HG03520 (cell line): Measurements from ENCODE around the gene PRUNE1.

Source experiments
- ATAC-seq: cut with Tn5 transposase; IDR thresholded peaks from one replicate; pipeline ENCODE4 v1.9.1; 2021; ENCODE audit warnings: mild to moderate bottlenecking, moderate library complexity; ENCODE audit not compliant: unreplicated experiment

Gene PRUNE1

GRCh38 chr1:151005729-151006319, 2.4 kb upstream of the PRUNE1 start:
- no peak for ATAC-seq

GRCh38 chr1:151006327-151007052, 1.8 kb upstream of the PRUNE1 start, which contains the start of gene MINDY1:
Gene MINDY1 (minus strand): TSS chr1:151006902. CDS start chr1:151002617, 4,285 bp downstream.
- ATAC-seq = no peak

DNA sequence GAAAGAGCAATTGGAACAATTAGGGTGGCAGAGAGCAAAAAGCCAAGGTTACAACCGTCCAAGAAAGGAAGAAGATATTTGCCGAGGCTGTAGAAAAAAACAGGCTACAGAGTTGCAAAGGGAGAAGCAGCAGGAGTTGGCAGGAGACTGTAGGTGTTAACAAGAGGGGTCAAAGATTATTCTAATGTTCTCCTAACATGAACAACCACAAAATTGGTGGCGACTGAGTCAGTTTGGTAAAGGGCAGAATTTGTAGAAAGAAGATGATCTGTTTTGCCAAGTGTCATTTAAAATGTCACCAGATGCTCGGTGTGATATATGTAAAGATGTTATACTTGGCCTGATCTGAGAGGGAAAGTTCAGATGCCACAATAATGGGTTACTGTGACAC, 401 bp upstream of the PRUNE1 start:
- no peak for ATAC-seq

GRCh38 chr1:151009206-151009587, 948 bp downstream of the PRUNE1 start:
- ATAC-seq = no peak

- ATAC-seq = no peak
Observed at GRCh38 chr1:151009674-151010345, 1.6 kb downstream of the PRUNE1 start.

GRCh38 chr1:151010346-151010726, 2.1 kb downstream of the PRUNE1 start:
- no peak for ATAC-seq

DNA sequence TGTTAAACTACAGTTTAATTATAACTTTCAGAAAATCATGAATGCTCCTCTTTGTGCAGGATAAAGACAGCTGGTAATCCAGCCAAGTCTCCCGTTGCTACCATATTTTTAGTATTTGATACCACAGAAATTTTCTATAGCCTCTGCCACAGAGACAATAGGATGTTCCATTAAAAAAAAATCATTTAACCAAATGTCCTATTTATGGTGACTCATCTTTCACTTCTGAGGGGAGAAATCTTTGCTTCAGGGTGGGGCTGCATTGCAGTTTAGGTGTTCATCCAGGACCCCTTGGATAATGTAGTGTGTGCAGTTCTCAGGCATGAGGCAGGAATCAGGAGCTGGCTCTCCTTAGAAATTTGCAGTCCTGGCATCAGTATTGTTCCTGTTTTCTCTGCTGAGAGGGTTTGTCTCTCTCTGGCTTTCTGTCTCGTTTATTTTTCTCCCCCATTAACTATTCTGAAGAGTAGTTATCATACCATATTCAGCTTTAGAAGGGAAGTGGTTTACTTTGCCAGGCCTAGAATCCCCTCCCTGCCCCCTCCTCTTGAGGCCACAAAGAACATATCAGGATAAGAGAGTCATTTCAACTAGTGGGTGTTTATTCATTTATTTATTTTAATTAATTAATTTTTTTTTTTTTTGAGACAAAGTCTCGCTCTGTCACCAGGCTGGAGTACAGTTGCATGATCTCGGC, 3.1 kb downstream of the PRUNE1 start:
- no peak for ATAC-seq

GRCh38 chr1:151012684-151013471, 4.6 kb downstream of the PRUNE1 start:
- ATAC-seq = no peak

- ATAC-seq = no peak
Observed at GRCh38 chr1:151013518-151013917, 5.3 kb downstream of the PRUNE1 start.

GRCh38 chr1:151024540-151025146, 16.4 kb downstream of the PRUNE1 start:
- no peak for ATAC-seq

GRCh38 chr1:151026460-151026859, 18.2 kb downstream of the PRUNE1 start:
- ATAC-seq = no peak

- no peak for ATAC-seq
Observed at GRCh38 chr1:151032164-151032563, 23.9 kb downstream of the PRUNE1 start.

- ATAC-seq = no peak
Observed at GRCh38 chr1:151035167-151035566, 26.9 kb downstream of the PRUNE1 start.

DNA sequence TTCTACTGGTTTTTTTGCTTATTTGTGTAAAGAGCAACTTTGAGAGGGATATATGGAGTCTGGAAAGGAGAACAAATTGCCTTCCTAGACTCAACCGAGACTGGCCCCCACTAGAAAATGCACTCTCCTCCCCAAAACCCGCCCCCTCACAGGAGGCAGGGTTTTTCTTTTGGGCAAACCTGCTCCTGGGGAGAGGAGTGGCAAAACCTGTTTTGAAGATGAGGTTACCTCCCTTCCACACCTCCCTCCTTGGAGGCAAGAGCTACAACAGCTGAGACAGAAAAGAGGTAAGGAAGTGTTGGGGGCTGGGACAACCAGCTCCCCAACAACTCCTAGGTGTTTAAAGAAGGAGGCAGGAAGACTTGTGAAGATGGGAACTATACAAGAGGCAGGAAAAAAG, 28.1 kb downstream of the PRUNE1 start, which contains the start of gene BNIPL:
TSS of gene BNIPL (plus strand) at position 231 of the 400 bp plus-strand sequence. CDS start at position 371, 140 bp downstream.
- no peak for ATAC-seq

- ATAC-seq = no peak
Observed at GRCh38 chr1:151037032-151037431, 28.8 kb downstream of the PRUNE1 start.

- ATAC-seq = no peak
Observed at GRCh38 chr1:151039521-151039920, 31.3 kb downstream of the PRUNE1 start.

DNA sequence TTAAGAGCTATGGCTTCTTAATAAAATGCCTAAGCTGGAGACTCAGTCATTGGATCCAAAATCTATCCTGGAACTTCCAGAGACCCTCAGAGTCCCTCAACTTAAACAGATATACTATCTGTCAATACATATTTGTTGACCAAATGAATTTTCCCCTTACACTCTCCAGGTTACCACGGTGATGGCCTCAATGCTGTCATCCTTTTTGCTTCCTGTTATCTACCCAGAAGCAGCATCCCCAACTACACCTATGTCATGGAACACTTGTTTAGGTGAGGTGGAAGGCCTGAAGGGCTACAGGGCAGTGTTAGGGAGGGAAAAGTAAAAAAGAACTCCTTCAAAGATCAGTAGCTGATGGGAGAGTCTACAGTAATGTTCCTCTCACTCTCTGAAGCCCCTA, 34.9 kb downstream of the PRUNE1 start:
- ATAC-seq = no peak

- ATAC-seq = no peak
Observed at GRCh38 chr1:151047591-151047924, 39.3 kb downstream of the PRUNE1 start, which contains the start of gene C1orf56. Gene C1orf56 (plus strand): TSS chr1:151047751. CDS start chr1:151047848, 97 bp downstream.

- ATAC-seq = peak; percentile 54
Observed at GRCh38 chr1:151047925-151048644, 39.8 kb downstream of the PRUNE1 start.

- no peak for ATAC-seq
Observed at GRCh38 chr1:151048645-151049032, 40.4 kb downstream of the PRUNE1 start.
